GM23248 (cell line): Measurements from ENCODE around the gene CSNK2A3.

Source experiments
- EZH2 ChIP-seq: fragments of 200-600 bp; sonication (generic); IDR thresholded peaks from 2 replicates; pipeline ENCODE4 v1.6.1; 2018; ENCODE audit warnings: antibody characterized with exemption, mild to moderate bottlenecking; ENCODE audit not compliant: insufficient read depth, poor library complexity, severe bottlenecking
- EZH2phosphoT487 ChIP-seq: fragments of 200-600 bp; sonication (generic); IDR thresholded peaks from 2 replicates; pipeline ENCODE4 v1.6.1; 2018; ENCODE audit warnings: antibody characterized with exemption, moderate library complexity, mild to moderate bottlenecking, low read depth; ENCODE audit not compliant: insufficient read depth

- TF ChIP-seq EZH2 (no peak), EZH2phosphoT487 (no peak)
These were observed 30.9 kb upstream of the CSNK2A3 start for GRCh38 chr11:11383995-11384394.
